Hippocampal formation (tissue), 2 donors: ENCODE measurements around the gene SLC7A4.
A peak's percentile ranks its signal among the peaks of the same experiment; 100 is the strongest.
"Not testable (repeated sequence)": the region's sequence is repeated elsewhere in the genome, so short reads cannot be mapped to it uniquely, and the experiment has no call there.

Experiments
- DNase-seq, 2 donors: peaks; one replicate each; lab custom pipeline; 2025; lab: John Stamatoyannopoulos, UW

SLC7A4 gene

GRCh38 chr22:21020802-21021429 is 11.4 kb downstream of the SLC7A4 start:
- no peak for DNase-seq

- DNase-seq = no peak
Observed at GRCh38 chr22:21018314-21018713, 14.0 kb downstream of the SLC7A4 start.

GRCh38 chr22:21016644-21017420 is 15.5 kb downstream of the SLC7A4 start:
- DNase-seq = no peak

- no peak for DNase-seq
Observed at GRCh38 chr22:21015466-21016006, 16.8 kb downstream of the SLC7A4 start.

- no peak for DNase-seq
Observed at GRCh38 chr22:21014726-21015465, 17.5 kb downstream of the SLC7A4 start, which contains the start of gene P2RX6. P2RX6 (plus strand) TSS chr22:21015165; CDS start chr22:21015175, 10 bp downstream.

- DNase-seq = peak; percentile 77
Observed at GRCh38 chr22:21014202-21014725, 18.1 kb downstream of the SLC7A4 start.

GRCh38 chr22:21013657-21014201 is 18.6 kb downstream of the SLC7A4 start:
- no peak for DNase-seq

- DNase-seq = no peak
Observed at GRCh38 chr22:21012446-21013407, 19.6 kb downstream of the SLC7A4 start.

- DNase-seq = no peak
Observed at GRCh38 chr22:21010426-21011113, 21.8 kb downstream of the SLC7A4 start.

GRCh38 chr22:21009638-21010425 is 22.5 kb downstream of the SLC7A4 start:
- no peak for DNase-seq

- not testable (repeated sequence) for DNase-seq
Observed at GRCh38 chr22:21009208-21009607, 23.2 kb downstream of the SLC7A4 start.

GRCh38 chr22:21003782-21004181 is 28.6 kb downstream of the SLC7A4 start:
- no peak for DNase-seq

- peak; percentile 90 to 95 for DNase-seq
Observed at GRCh38 chr22:21001601-21002325, 30.6 kb downstream of the SLC7A4 start, which contains the start of gene THAP7. THAP7 (minus strand) TSS chr22:21002118; CDS start chr22:21001911, 207 bp downstream.

GRCh38 chr22:21000987-21001600 is 31.3 kb downstream of the SLC7A4 start:
- DNase-seq = no peak

GRCh38 chr22:21000207-21000986 is 32.0 kb downstream of the SLC7A4 start:
- no peak for DNase-seq

GRCh38 chr22:20999350-21000206 is 32.8 kb downstream of the SLC7A4 start:
- DNase-seq = no peak
